Measurements from ENCODE around the gene SIX3.

The SIX3 gene

DNA sequence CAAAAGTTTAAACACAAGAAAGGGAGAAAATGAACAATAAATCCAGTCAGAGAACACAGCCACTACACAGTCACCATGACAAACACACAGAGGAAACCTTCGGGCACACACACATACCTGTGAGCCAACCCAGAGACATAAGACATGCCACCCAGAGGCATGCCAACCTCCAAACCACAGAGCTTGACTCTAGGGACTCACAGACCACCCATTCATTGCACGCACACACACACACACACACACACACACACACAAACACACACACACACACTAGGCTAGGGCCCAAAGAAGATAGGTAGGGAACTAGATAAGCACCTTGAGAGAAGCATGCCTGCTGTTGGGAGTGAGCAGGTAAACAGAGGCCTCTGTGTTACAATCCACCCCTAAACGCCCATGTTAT lies 9.1 kb downstream of the SIX3 start:
- TF ChIP-seq, protein P1, sequence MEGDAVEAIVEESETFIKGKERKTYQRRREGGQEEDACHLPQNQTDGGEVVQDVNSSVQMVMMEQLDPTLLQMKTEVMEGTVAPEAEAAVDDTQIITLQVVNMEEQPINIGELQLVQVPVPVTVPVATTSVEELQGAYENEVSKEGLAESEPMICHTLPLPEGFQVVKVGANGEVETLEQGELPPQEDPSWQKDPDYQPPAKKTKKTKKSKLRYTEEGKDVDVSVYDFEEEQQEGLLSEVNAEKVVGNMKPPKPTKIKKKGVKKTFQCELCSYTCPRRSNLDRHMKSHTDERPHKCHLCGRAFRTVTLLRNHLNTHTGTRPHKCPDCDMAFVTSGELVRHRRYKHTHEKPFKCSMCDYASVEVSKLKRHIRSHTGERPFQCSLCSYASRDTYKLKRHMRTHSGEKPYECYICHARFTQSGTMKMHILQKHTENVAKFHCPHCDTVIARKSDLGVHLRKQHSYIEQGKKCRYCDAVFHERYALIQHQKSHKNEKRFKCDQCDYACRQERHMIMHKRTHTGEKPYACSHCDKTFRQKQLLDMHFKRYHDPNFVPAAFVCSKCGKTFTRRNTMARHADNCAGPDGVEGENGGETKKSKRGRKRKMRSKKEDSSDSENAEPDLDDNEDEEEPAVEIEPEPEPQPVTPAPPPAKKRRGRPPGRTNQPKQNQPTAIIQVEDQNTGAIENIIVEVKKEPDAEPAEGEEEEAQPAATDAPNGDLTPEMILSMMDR (IDR thresholded peaks at IDR 0.05; ENCODE audit: low read depth, low read length): no peak

DNA sequence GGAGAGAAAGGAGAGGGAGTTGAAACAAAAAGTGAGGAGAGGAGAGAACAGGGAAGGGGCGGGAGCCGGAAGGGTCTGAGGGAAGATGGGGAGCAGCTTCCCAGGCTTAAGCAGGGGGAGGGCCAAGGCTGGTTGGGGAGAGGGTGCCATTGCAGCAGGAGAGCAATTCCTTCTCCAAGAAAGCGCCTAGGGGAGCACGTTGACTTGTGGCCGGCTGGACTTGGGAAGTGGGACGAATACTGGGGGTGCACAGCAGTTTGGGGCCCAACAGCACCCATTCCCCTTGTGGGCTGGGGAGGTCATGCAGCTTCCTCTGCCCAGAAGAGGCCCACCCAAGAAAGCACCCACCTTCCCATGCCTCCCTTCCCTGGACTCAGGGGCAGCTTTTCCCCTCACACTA lies 9.6 kb downstream of the SIX3 start:
- DNase-seq (ENCODE audit: extremely low read depth, low read depth): no peak
- TF ChIP-seq, protein P1 (IDR thresholded peaks at IDR 0.05; ENCODE audit: low read depth, low read length): no peak

More for the DNA sequence above, 9.1 kb downstream of the SIX3 start:
- no peak for DNase-seq (ENCODE audit: extremely low read depth, low read depth)

DNA sequence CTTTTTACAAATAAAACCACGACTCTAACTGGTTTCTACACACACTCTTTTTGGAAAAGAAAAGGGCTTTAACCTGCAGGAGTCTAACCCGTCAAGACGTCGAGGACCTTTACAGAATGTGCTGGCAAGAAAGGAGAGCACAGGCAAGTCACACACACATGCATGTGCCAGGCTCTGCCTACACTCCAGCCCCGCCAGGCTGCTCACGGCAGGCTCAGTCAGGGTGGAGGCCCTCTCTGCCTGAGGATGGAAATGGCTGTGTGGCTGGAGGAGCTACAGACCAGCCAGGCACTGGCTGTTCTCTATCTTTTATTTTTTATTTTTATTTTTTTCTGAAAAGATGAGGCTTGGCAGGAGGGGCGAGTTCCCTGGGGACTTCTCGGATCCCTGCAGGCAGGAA lies 10.2 kb downstream of the SIX3 start:
- TF ChIP-seq, protein P1 (IDR thresholded peaks at IDR 0.05; ENCODE audit: low read depth, low read length): no peak
- DNase-seq (ENCODE audit: extremely low read depth, low read depth): no peak

DNA sequence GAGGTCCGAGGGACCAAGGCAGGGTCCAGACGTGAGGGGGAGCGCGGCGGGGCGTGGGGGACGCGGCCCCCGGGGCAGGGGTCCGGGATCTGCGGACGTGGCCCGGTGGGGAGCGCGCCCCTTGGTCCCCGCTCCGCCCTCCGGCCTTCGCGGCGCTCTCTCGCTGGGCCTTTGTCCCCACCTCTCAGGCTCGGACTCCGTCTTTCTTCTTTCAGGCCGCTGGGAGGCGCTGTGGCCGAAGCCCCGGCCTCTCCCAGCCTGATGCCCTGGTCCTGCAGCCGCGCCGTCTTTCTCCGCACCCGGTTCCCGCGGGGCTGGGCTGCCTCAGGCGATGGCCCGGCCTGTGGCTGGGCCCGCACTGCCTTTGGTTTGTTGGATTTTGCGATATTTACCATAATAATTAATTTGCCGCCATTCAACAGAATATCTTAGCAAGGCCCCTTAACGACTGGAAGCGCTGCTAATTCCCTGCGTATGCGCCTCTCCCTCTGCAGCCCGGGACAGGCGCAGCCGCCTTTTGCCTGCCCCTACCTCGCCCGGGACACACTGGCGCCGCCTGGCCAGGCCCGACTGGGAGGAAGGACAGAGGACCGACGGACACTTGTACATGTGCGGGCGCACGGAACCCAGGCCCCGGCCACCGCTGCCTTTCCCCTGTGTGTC lies 10.8 kb downstream of the SIX3 start:
- DNase-seq (ENCODE audit: extremely low read depth, low read depth): no peak
- TF ChIP-seq, protein P1 (IDR thresholded peaks at IDR 0.05; ENCODE audit: low read depth, low read length): peak; percentile 75

DNA sequence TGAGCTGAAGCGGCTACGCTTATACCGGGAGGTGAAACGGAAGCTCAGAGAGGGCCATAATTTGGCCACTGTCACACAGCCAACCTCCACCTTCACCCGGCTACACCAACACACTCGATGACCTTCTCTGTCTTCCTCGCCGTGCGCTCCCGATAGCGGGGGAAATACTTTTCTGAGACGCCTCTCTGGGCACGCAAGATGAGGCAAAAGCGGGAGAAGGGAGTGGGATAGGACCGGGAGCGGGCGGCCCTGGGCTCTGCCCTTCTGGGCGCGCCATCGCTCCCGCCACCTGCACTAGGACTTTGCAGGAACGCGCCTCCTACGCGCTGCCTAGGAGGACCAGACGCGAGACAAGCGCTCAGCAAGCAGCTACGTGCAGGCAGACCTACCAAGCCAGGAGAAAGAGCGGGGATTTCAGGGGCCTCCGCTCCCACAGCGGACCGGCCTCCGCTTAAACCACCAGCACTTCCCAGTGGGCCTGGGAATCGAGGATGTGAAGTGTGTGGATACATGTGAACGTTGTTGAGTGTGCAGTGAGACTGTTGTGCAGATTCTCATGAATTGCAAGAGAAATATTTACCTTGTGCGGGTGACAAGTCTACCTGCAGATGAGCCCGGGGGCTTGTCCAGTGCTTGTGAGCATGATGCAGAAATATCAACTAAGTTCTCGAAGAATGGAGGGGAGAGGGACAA lies 11.4 kb downstream of the SIX3 start:
- TF ChIP-seq, protein P1 (IDR thresholded peaks at IDR 0.05; ENCODE audit: low read depth, low read length): no peak
- no peak for DNase-seq (ENCODE audit: extremely low read depth, low read depth)

DNA sequence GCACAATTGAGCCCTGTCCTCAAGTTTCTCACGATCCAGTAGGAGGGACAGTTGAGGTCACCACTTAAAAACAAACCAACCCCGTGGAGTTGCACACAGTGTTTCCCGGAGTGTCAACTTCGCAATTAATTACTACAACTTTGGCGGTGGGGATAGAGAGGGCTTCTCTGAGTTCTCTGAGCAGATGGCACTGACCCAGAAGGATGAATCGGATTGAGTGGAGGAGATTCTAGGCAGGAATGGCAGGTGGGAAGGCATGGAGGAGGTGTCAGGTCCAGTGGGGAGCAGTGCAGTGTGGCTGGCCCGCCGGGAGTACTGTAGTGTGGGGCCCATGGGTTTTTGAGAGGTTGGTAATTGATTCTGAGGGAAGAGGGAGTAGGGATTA lies 12.0 kb downstream of the SIX3 start:
- TF ChIP-seq, protein P1 (IDR thresholded peaks at IDR 0.05; ENCODE audit: low read depth, low read length): no peak

DNA sequence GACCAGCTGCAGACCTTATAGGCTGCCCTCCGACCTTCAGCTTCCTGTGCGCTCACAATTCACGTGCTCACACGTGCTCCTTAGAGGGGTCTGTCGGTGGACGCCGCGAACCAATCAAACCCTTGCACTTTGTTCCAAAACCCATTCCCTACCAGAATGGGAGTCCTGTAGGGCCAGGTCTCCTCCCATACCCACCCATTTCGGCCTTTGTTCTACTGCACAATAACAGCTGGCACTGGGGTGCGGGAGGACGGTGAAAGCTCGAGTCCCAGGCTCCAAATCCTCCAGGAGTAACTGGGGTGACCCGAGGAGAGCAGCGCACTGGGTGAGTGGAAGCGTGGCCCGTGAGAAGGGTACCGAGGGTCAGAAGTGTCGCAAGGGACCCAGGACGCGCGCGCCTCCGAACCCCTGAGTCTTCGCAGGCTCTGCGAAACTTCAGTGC lies 13.0 kb downstream of the SIX3 start:
- TF ChIP-seq, protein P1 (IDR thresholded peaks at IDR 0.05; ENCODE audit: low read depth, low read length): no peak
- DNase-seq (ENCODE audit: extremely low read depth, low read depth): no peak

More for the DNA sequence above, 12.0 kb downstream of the SIX3 start:
- no peak for DNase-seq (ENCODE audit: extremely low read depth, low read depth)
